Natural killer cell (primary cell): Measurements from ENCODE around the gene APH1B. TPM values are rescaled to one million over a fixed set of nuclear protein-coding genes. Genes with fewer than 3 reads are reported as not detected.

Experiments
- ATAC-seq, 3 donors: fragments of 150-1000 bp in 2 of 3; fragments of 200-7000 bp in 1 of 3; cut with Tn5 transposase; 1 replicate in 1 of 3; 2 replicates in 2 of 3; pipeline ENCODE4 v1.10.0; 2021; ENCODE audit warnings: mild to moderate bottlenecking in 2 of 3, moderate library complexity in 2 of 3
- DNase-seq, 2 donors: peaks; one replicate each; pipeline versions ENCODE4 v3.0.0 to v3.0.0-alpha.2; 2013 to 2021; ENCODE audit warnings: mixed read lengths in 1 of 2
- H3K27ac ChIP-seq: one replicate; pipeline ENCODE4 v1.5.1; 2013; ENCODE audit warnings: mild to moderate bottlenecking, low read length
- H3K27me3 ChIP-seq: one replicate; pipeline ENCODE4 v1.6.1; 2013; ENCODE audit warnings: low read length; ENCODE audit not compliant: control insufficient read depth, insufficient read depth
- H3K36me3 ChIP-seq: one replicate; pipeline ENCODE4 v1.6.1; 2013; ENCODE audit warnings: low read length; ENCODE audit not compliant: control insufficient read depth, insufficient read depth
- H3K4me1 ChIP-seq: one replicate; pipeline ENCODE4 v1.6.1; 2013; ENCODE audit warnings: low read length; ENCODE audit not compliant: control insufficient read depth, insufficient read depth
- H3K4me3 ChIP-seq: one replicate; pipeline ENCODE4 v1.5.1; 2013; ENCODE audit warnings: low read length
- H3K9me3 ChIP-seq: one replicate; pipeline ENCODE4 v1.6.1; 2013; ENCODE audit warnings: low read length; ENCODE audit not compliant: control insufficient read depth, insufficient read depth
- H3K27ac Mint-ChIP-seq, 2 donors: one replicate each; pipeline ENCODE4 v1.8.0; 2022; ENCODE audit warnings: mild to moderate bottlenecking in 2 of 2, mixed read lengths in 2 of 2, moderate library complexity in 1 of 2
- H3K27me3 Mint-ChIP-seq, 2 donors: one replicate each; pipeline ENCODE4 v1.8.0; 2022; ENCODE audit warnings: low read depth in 2 of 2, mixed read lengths in 2 of 2
- H3K36me3 Mint-ChIP-seq: one replicate; pipeline ENCODE4 v1.8.0; 2022; ENCODE audit warnings: mixed read lengths
- H3K4me1 Mint-ChIP-seq, 2 donors: one replicate each; pipeline ENCODE4 v1.8.0; 2022; ENCODE audit warnings: mixed read lengths in 2 of 2
- H3K4me3 Mint-ChIP-seq: one replicate; pipeline ENCODE4 v1.8.0; 2022; ENCODE audit warnings: mild to moderate bottlenecking, moderate library complexity, mixed read lengths
- H3K9me3 Mint-ChIP-seq, 2 donors: one replicate each; pipeline ENCODE4 v1.8.0; 2022; ENCODE audit warnings: mixed read lengths in 2 of 2
- CTCF ChIP-seq: fragments of 200-600 bp; IDR thresholded peaks from one replicate; pipeline ENCODE4 v1.8.0; 2022; ENCODE audit warnings: antibody characterized with exemption
- WGBS: methylation state at CpG from one replicate; pipeline ENCODE4 v1.1.7; 2013; ENCODE audit warnings: missing lambda C conversion rate; ENCODE audit not compliant: insufficient coverage; 5-methylcytosine and 5-hydroxymethylcytosine counted together
- intact Hi-C: fragments of 100-400 bp; cut with micrococcal nuclease; formaldehyde crosslinking; loops from one replicate; pipeline ENCODE4 v1.14.2; 2022
- total RNA-seq, 4 donors: library from RNA; stranded (reverse); fragments of 120-200 nt in 1 of 4; gene quantifications; one replicate each; pipeline versions ENCODE4 v1.2.3 to v1.2.4, GENCODE V29; 2013 to 2022

The APH1B gene
- total RNA-seq, 3 donors from 2014 or later (not counting 1 experiment from before 2014, with no cell fraction given): 8.6 to 12.4 (median 9.9) TPM

GRCh38 chr15:63335543-63336240 is 58.3 kb downstream of the APH1B start:
- H3K27me3 Mint-ChIP-seq: peaks cover 0 to 3% of the 10 kb centered on the region in 2 donors
- intact Hi-C loops: no loop called here
- no peak overlapping the region for H3K4me3 Mint-ChIP-seq
- ATAC-seq (no peak), DNase-seq (no peak)
- TF ChIP-seq CTCF: no peak
- H3K27ac ChIP-seq: no peak overlapping the region
- no peaks in the 10 kb centered on the region for H3K9me3 Mint-ChIP-seq
- no peaks in the 10 kb centered on the region for H3K27me3 ChIP-seq
- H3K4me1 ChIP-seq: no peaks in the 10 kb centered on the region
- H3K4me3 ChIP-seq: no peak overlapping the region
- no peaks in the 10 kb centered on the region for H3K9me3 ChIP-seq
- H3K4me1 Mint-ChIP-seq: peaks cover 0 to 6% of the 10 kb centered on the region in 2 donors
- no peak overlapping the region for H3K27ac Mint-ChIP-seq
- H3K36me3 Mint-ChIP-seq: no peaks in the 10 kb centered on the region
- WGBS: 89% methylated on average over 8 of the region's 8 CpGs
- H3K36me3 ChIP-seq: no peaks in the 10 kb centered on the region

- DNase-seq (no peak), ATAC-seq (no peak)
- 86% methylated on average over 3 of the region's 4 CpGs for WGBS
- Mint-ChIP-seq H3K27ac (no peak overlapping the region), H3K4me3 (no peak overlapping the region), H3K4me1 (no peaks in the 10 kb centered on the region), H3K27me3 (peaks cover 0 to 5% of the 10 kb centered on the region in 2 donors), H3K9me3 (no peaks in the 10 kb centered on the region), H3K36me3 (no peaks in the 10 kb centered on the region)
- H3K27ac ChIP-seq: no peak overlapping the region
- H3K4me1 ChIP-seq: no peaks in the 10 kb centered on the region
- TF ChIP-seq CTCF: no peak
- H3K4me3 ChIP-seq: no peak overlapping the region
- H3K36me3 ChIP-seq: no peaks in the 10 kb centered on the region
- intact Hi-C loops: no loop called here
- no peaks in the 10 kb centered on the region for H3K27me3 ChIP-seq
- H3K9me3 ChIP-seq: no peaks in the 10 kb centered on the region
These were observed 59.6 kb downstream of the APH1B start for GRCh38 chr15:63337046-63337445.

GRCh38 chr15:63338170-63338569 is 60.8 kb downstream of the APH1B start:
- Histone ChIP-seq H3K4me3 (no peak overlapping the region), H3K4me1 (no peaks in the 10 kb centered on the region), H3K36me3 (no peaks in the 10 kb centered on the region), H3K27ac (no peak overlapping the region), H3K27me3 (no peaks in the 10 kb centered on the region), H3K9me3 (no peaks in the 10 kb centered on the region)
- Mint-ChIP-seq H3K4me1 (no peaks in the 10 kb centered on the region), H3K9me3 (no peaks in the 10 kb centered on the region), H3K27ac (no peak overlapping the region), H3K36me3 (no peaks in the 10 kb centered on the region), H3K4me3 (no peak overlapping the region), H3K27me3 (peaks cover 0 to 2% of the 10 kb centered on the region in 2 donors)
- DNase-seq (no peak), ATAC-seq (no peak)
- intact Hi-C loops: no loop called here
- no peak for TF ChIP-seq CTCF
